Endodermal cell (in vitro differentiated cells): ENCODE results near the gene MFN2. TPM values are rescaled to one million over a fixed set of nuclear protein-coding genes. Genes with fewer than 3 reads are reported as not detected.

Source experiments
- DNase-seq: peaks from one replicate; pipeline ENCODE4 v3.0.0-alpha.2; 2017
- H3K27ac ChIP-seq: 2 replicates; pipeline ENCODE4 v1.5.1; 2013; ENCODE audit warnings: mild to moderate bottlenecking, low read depth, low read length, moderate library complexity
- H3K27me3 ChIP-seq: 2 replicates; pipeline ENCODE4 v1.6.1; 2013; ENCODE audit warnings: mild to moderate bottlenecking, low read length, moderate library complexity; ENCODE audit not compliant: insufficient read depth, control insufficient read depth, poor library complexity, severe bottlenecking
- H3K36me3 ChIP-seq: 2 replicates; pipeline ENCODE4 v1.7.0; 2013; ENCODE audit warnings: mild to moderate bottlenecking, low read length, moderate library complexity; ENCODE audit not compliant: control insufficient read depth, insufficient read depth
- H3K4me1 ChIP-seq: one replicate; pipeline ENCODE4 v1.7.0; 2013; ENCODE audit warnings: low read length; ENCODE audit not compliant: control insufficient read depth, insufficient read depth
- H3K4me3 ChIP-seq: 2 replicates; pipeline ENCODE4 v1.5.1; 2013; ENCODE audit warnings: mild to moderate bottlenecking, low read length, moderate library complexity
- H3K9ac ChIP-seq: 2 replicates; pipeline ENCODE4 v1.6.1; 2013; ENCODE audit warnings: mild to moderate bottlenecking, low read length, moderate library complexity; ENCODE audit not compliant: poor library complexity, severe bottlenecking; ENCODE audit errors: extremely low read depth
- H3K9me3 ChIP-seq: 2 replicates; pipeline ENCODE4 v1.6.1; 2013; ENCODE audit warnings: mild to moderate bottlenecking, low read length, moderate library complexity; ENCODE audit not compliant: control insufficient read depth
- H3K27ac Mint-ChIP-seq: 2 replicates; pipeline ENCODE4 v1.8.0; 2020; ENCODE audit warnings: mixed read lengths
- H3K27me3 Mint-ChIP-seq: 2 replicates; pipeline ENCODE4 v1.8.0; 2021; ENCODE audit warnings: mild to moderate bottlenecking, mixed read lengths; ENCODE audit not compliant: insufficient read depth
- H3K36me3 Mint-ChIP-seq: 2 replicates; pipeline ENCODE4 v1.8.0; 2020; ENCODE audit warnings: low read depth, mixed read lengths
- H3K4me1 Mint-ChIP-seq: 2 replicates; pipeline ENCODE4 v1.8.0; 2020; ENCODE audit warnings: mixed read lengths
- H3K4me3 Mint-ChIP-seq: 2 replicates; pipeline ENCODE4 v1.8.0; 2020; ENCODE audit warnings: mild to moderate bottlenecking, moderate library complexity, mixed read lengths
- H3K9me3 Mint-ChIP-seq: 2 replicates; pipeline ENCODE4 v1.8.0; 2020; ENCODE audit warnings: mild to moderate bottlenecking, mixed read lengths
- CTCF ChIP-seq: fragments of 200-600 bp; sonication (generic); conservative IDR thresholded peaks from 2 replicates; pipeline ENCODE4 v1.5.0; 2021; ENCODE audit warnings: antibody characterized with exemption, mild to moderate bottlenecking
- WGBS, 2 experiments: methylation state at CpG; one replicate each; pipeline versions ENCODE4 v1.1.5 to v1.1.7; 2013; ENCODE audit warnings: missing lambda C conversion rate in 2 of 2, mixed read lengths in 1 of 2; ENCODE audit not compliant: insufficient coverage in 1 of 2, insufficient read length in 1 of 2; 5-methylcytosine and 5-hydroxymethylcytosine counted together
- total RNA-seq, 2 donors: library from RNA; stranded (reverse); fragmentation: NEBNext Ultra II Directional in 1 of 2; extraction: Animal tissue kit (Norgen Biotek cat#: 25700) in 1 of 2; gene quantifications; 2 replicates in 1 of 2; 3 replicates in 1 of 2; pipeline ENCODE4 v1.2.1, GENCODE V29; 2021

MFN2 gene
- total RNA-seq, 2 donors from 2014 or later: 41.7 to 56.3 TPM

- H3K27ac ChIP-seq: no peak overlapping the region
- Mint-ChIP-seq H3K4me3 (no peak overlapping the region), H3K27me3 (no peaks in the 10 kb centered on the region), H3K9me3 (no peaks in the 10 kb centered on the region), H3K4me1 (peaks cover 12% of the 10 kb centered on the region), H3K27ac (no peak overlapping the region), H3K36me3 (peaks cover 49% of the 10 kb centered on the region)
- no peak for DNase-seq
- peaks cover 52% of the 10 kb centered on the region for H3K36me3 ChIP-seq
- no peak for TF ChIP-seq CTCF
- H3K9me3 ChIP-seq: no peaks in the 10 kb centered on the region
- H3K4me1 ChIP-seq: no peaks in the 10 kb centered on the region
- H3K27me3 ChIP-seq: no peaks in the 10 kb centered on the region
- H3K9ac ChIP-seq: no peak overlapping the region
- no peak overlapping the region for H3K4me3 ChIP-seq
- WGBS, 2 experiments: 89 to 94% methylated on average over 1 to 6 of the region's 6 CpGs
Observed at GRCh38 chr1:11984576-11984975, 4.3 kb downstream of the MFN2 start.

- Mint-ChIP-seq H3K27ac (no peak overlapping the region), H3K9me3 (no peaks in the 10 kb centered on the region), H3K36me3 (peaks cover 55% of the 10 kb centered on the region), H3K4me1 (peaks cover 9% of the 10 kb centered on the region), H3K4me3 (no peak overlapping the region), H3K27me3 (no peaks in the 10 kb centered on the region)
- Histone ChIP-seq H3K36me3 (peaks cover 58% of the 10 kb centered on the region), H3K27me3 (no peaks in the 10 kb centered on the region), H3K4me1 (no peaks in the 10 kb centered on the region), H3K9me3 (no peaks in the 10 kb centered on the region), H3K9ac (no peak overlapping the region), H3K4me3 (no peak overlapping the region), H3K27ac (no peak overlapping the region)
- no peak for TF ChIP-seq CTCF
- 98 to 100% methylated on average over 1 to 3 of the region's 3 CpGs for WGBS, 2 experiments
- DNase-seq: no peak
Observed at GRCh38 chr1:11985171-11985570, 4.9 kb downstream of the MFN2 start.

DNA sequence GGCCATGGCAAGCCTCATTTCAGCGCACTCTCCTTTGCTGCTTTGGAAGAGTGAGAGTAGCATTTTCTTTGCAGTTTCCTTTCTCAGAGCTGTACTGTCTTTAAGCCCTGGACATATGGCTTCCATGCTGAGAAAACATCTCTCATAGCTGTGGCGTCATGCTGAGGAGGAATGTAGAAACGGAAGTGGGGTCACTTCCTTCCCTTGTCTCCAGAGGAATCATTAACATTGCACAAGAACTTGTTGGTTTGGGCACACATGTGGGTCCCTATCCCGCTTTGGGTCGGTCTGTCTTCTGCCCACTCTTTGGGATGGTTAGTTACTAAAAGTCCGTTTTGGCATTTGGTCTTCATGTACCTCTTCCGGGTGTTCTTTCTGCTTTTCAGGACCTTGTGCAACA, 5.6 kb downstream of the MFN2 start:
- no peak for DNase-seq
- no peaks in the 10 kb centered on the region for H3K27me3 ChIP-seq
- H3K27me3 Mint-ChIP-seq: no peaks in the 10 kb centered on the region
- H3K9ac ChIP-seq: no peak overlapping the region
- H3K36me3 ChIP-seq: peaks cover 64% of the 10 kb centered on the region
- H3K4me1 ChIP-seq: no peaks in the 10 kb centered on the region
- H3K27ac ChIP-seq: no peak overlapping the region
- H3K27ac Mint-ChIP-seq: no peak overlapping the region
- H3K36me3 Mint-ChIP-seq: peaks cover 60% of the 10 kb centered on the region
- WGBS, 2 experiments: 94 to 99% methylated on average over 7 of the region's 7 CpGs
- peaks cover 9% of the 10 kb centered on the region for H3K4me1 Mint-ChIP-seq
- H3K9me3 ChIP-seq: no peaks in the 10 kb centered on the region
- no peak overlapping the region for H3K4me3 ChIP-seq
- H3K9me3 Mint-ChIP-seq: no peaks in the 10 kb centered on the region
- H3K4me3 Mint-ChIP-seq: no peak overlapping the region
- TF ChIP-seq CTCF: no peak
